Lung (tissue), 12 donors: Measurements from ENCODE around the gene TUBB4B. TPM values are rescaled to one million over a fixed set of nuclear protein-coding genes. Genes with fewer than 3 reads are reported as not detected.
"Not testable (repeated sequence)": the region's sequence is repeated elsewhere in the genome, so short reads cannot be mapped to it uniquely, and the experiment has no call there.

Experiments
- ATAC-seq: fragments of 200-7000 bp; cut with Tn5 transposase; one replicate; pipeline ENCODE4 v1.9.1; 2020; ENCODE audit warnings: moderate number of reproducible peaks; ENCODE audit not compliant: insufficient read depth, low FRiP score
- DNase-seq, 3 donors: peaks; one replicate each; pipeline ENCODE4 v3.0.0-alpha.2; 2013 to 2017
- H3K27ac ChIP-seq, 2 donors: one replicate each; pipeline ENCODE4 v1.5.1; 2013; ENCODE audit warnings: mild to moderate bottlenecking in 2 of 2, moderate library complexity in 2 of 2, control low read depth in 1 of 2, inconsistent platforms in 1 of 2, low read depth in 1 of 2, low read length in 1 of 2
- H3K27me3 ChIP-seq, 3 donors: one replicate each; pipeline ENCODE4 v1.5.1; 2013; ENCODE audit warnings: low read length in 2 of 3; ENCODE audit not compliant: control insufficient read depth in 3 of 3, insufficient read depth in 3 of 3
- H3K36me3 ChIP-seq, 4 donors: one replicate each; pipeline ENCODE4 v1.5.1; 2013; ENCODE audit warnings: low read length in 4 of 4, mild to moderate bottlenecking in 1 of 4, moderate library complexity in 1 of 4; ENCODE audit not compliant: control insufficient read depth in 4 of 4, insufficient read depth in 4 of 4
- H3K4me1 ChIP-seq, 5 donors: one replicate each; pipeline ENCODE4 v1.5.1; 2013; ENCODE audit warnings: low read length in 5 of 5, mild to moderate bottlenecking in 2 of 5, moderate library complexity in 1 of 5; ENCODE audit not compliant: control insufficient read depth in 5 of 5, insufficient read depth in 5 of 5
- H3K4me3 ChIP-seq: one replicate; pipeline ENCODE4 v1.5.1; 2013; ENCODE audit warnings: mild to moderate bottlenecking, control low read depth, moderate library complexity
- H3K9ac ChIP-seq, 2 donors: one replicate each; pipeline ENCODE4 v1.5.1; 2013; ENCODE audit warnings: low read length in 2 of 2, control low read depth in 1 of 2; ENCODE audit not compliant: insufficient read depth in 1 of 2
- H3K9me3 ChIP-seq, 4 donors: one replicate each; pipeline ENCODE4 v1.5.1; 2013; ENCODE audit warnings: low read length in 3 of 4, mild to moderate bottlenecking in 1 of 4, moderate library complexity in 1 of 4; ENCODE audit not compliant: control insufficient read depth in 4 of 4, insufficient read depth in 3 of 4
- CTCF ChIP-seq: IDR thresholded peaks from 2 replicates; pipeline ENCODE4 v1.5.1; 2012; ENCODE audit warnings: mild to moderate bottlenecking; ENCODE audit errors: control extremely low read depth, extremely low read depth
- WGBS, 2 donors: extraction: QIAGEN DNeasy Blood & Tissue Kit; methylation state at CpG; one replicate each; pipeline ENCODE4 v1.1.7; 2013; 5-methylcytosine and 5-hydroxymethylcytosine counted together
- polyA plus RNA-seq, 2 donors: library from polyadenylated mRNA; stranded (reverse); fragments of 200-250 nt; gene quantifications; one replicate each; pipeline ENCODE4 v1.2.1, GENCODE V29; 2013
- total RNA-seq, 2 donors: library from RNA; depleted of rRNA in 1 of 2; stranded (reverse); fragments of >200 nt in 1 of 2; gene quantifications; one replicate each; pipeline ENCODE4 v1.2.1, GENCODE V29; 2014 to 2021
- donor health status: control.
- donor health status: control.
- donor health status: Bipolar disorder and iron deficiency.
- donor health status: healthy.
- donor health status: DM: yes; HTN: yes; CAD: no.

TUBB4B gene
- total and polyA plus RNA-seq, 4 donors, result 163 to 505 (median 332) TPM

DNA sequence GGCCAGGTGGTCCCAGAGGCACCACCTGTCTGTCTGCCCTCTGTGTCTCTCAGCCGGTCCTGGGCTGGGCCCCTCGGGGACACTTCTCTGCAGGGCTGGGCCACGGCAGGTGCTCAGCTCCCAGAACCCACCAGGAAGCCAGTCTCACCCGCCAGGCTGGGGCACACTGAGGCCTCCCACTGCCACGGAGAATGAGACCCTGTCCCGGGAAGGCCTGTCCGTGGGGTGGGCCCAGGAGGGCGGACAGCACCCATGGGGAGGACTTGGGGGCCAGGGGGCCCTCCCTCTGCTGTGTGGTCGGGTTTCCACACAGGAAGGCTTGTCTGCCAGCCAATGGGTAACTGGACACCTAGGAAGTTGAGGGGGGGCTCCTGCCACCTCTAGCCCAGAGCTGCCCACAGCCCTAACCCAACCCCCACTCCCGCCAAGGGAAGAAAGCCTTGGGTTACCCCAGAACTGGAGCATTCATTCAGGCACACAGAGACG is 4.1 kb upstream of the TUBB4B start:
- H3K27ac ChIP-seq, result no peak overlapping the region
- H3K9me3 ChIP-seq, result no peaks in the 10 kb centered on the region
- no peak for TF ChIP-seq CTCF
- ATAC-seq (no peak), DNase-seq (no peak)
- no peak overlapping the region for H3K4me3 ChIP-seq
- H3K4me1 ChIP-seq, result peaks cover 0 to 15% (median 8%) of the 10 kb centered on the region in 5 donors
- 16 to 40% methylated on average over 11 of the region's 11 CpGs for WGBS, 2 donors
- H3K27me3 ChIP-seq, result no peaks in the 10 kb centered on the region
- no peak overlapping the region for H3K9ac ChIP-seq
- peaks cover 0 to under 1% (median 0%) of the 10 kb centered on the region in 4 donors for H3K36me3 ChIP-seq

DNA sequence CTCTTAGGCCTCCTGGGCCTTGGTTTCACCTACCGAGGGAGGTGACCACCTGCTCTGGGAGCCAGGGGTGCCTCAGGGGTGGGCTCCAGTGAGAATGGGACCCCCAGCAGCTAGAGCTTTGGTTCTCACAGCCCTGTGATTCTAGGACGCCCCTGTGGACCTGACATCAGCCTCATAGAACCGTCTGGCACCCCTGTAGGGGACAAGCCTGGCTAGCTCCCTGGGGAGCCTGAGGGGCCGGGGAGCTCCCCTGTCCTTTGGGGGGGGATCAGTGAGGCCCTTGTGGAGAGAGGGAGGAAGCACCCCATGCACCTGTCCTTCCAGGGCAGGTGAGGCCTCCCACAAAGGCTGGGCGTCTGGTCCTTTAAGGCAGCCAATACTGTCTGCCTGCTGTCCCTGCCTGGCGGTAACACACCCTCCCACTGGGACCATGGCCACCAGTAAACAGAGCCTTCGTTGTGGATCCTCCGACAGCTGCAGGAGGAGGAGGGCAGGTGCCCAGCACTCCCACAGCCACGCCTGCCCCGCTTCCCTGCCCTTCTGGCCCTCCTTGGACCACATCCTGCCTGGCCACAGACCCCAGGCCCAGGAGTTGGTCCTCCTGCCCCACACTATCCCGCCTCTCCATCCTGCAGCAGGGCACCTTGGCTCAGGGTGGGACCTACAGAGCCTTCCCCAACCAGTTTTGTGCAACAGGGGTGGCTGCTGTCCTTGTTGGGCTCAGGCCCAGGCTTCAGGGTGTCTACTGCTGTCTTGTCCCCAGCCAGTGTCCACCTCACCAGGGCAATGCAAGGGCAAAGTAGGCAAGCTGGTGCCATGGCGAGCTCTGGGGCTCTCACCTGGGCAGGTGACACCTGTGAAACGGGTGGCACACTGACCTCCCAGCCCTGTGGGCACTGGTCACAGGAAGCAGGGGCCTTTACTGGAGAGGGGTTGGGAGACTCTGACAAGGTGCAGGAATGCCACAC is 3.0 kb upstream of the TUBB4B start:
- no peak overlapping the region for H3K9ac ChIP-seq
- no peak overlapping the region for H3K27ac ChIP-seq
- H3K27me3 ChIP-seq, result no peaks in the 10 kb centered on the region
- H3K36me3 ChIP-seq, result peaks cover 0 to 11% (median 6%) of the 10 kb centered on the region in 4 donors
- no peak overlapping the region for H3K4me3 ChIP-seq
- ATAC-seq (no peak), DNase-seq (no peak)
- no peak for TF ChIP-seq CTCF
- H3K4me1 ChIP-seq, result peaks cover 0 to 26% (median 9%) of the 10 kb centered on the region in 5 donors
- no peaks in the 10 kb centered on the region for H3K9me3 ChIP-seq
- 82 to 83% methylated on average over 13 of the region's 13 CpGs for WGBS, 2 donors

- Histone ChIP-seq H3K9ac (peak overlapping the region in 1 of 2 donors; percentile 53), H3K27ac (peak overlapping the region; percentile 97), H3K4me1 (peaks cover 0 to 27% (median 9%) of the 10 kb centered on the region in 5 donors), H3K4me3 (peak overlapping the region; percentile 47), H3K36me3 (peaks cover 0 to 20% (median 12%) of the 10 kb centered on the region in 4 donors)
- not testable (repeated sequence) for H3K27me3 ChIP-seq, H3K9me3 ChIP-seq, ATAC-seq, DNase-seq
- 50 to 51% methylated on average over 27 of the region's 27 CpGs for WGBS, 2 donors
These were observed 1.4 kb upstream of the TUBB4B start for GRCh38 chr9:137239541-137240200.
